ENCODE data around the gene EFCAB5. TPM values are rescaled to one million over a fixed set of nuclear protein-coding genes. Genes with fewer than 3 reads are reported as not detected.

The EFCAB5 gene
- total and polyA plus RNA-seq, 2 of the 13 experiments (the other 11 are each of a cell fraction or from before 2014, with no cell fraction given), result 0.15 TPM; not detected in 1

GRCh38 chr17:30095507-30096244, 154.2 kb downstream of the EFCAB5 start:
- peak; percentile 91 for FAIRE-seq
- in situ Hi-C loops (cut with HindIII; ENCODE audit: extremely low pct_ligation_motif_present, low pct_unique_long_range_greater_than_20kb), result loop anchor here (5.0 kb wide), 1 partner anchor 68 kb away; no protein-coding TSS in a partner anchor
- POLR2A ChIA-PET, result interaction anchor here (1.3 kb wide), 1 partner anchor 14 kb away, joined by 3 read pairs; no protein-coding TSS in a partner anchor

More at GRCh38 chr17:30095507-30096244, 154.2 kb downstream of the EFCAB5 start:
- Histone ChIP-seq H3K27ac (ENCODE audit: extremely low read length, insufficient read depth, low read length) (no peak overlapping the region), H3K9me3 (ENCODE audit: low read length) (no peaks in the 10 kb centered on the region), H2AFZ (ENCODE audit: low read length) (no peak overlapping the region), H3K4me1 (ENCODE audit: insufficient read depth, low read length) (peaks cover 10% of the 10 kb centered on the region), H4K20me1 (ENCODE audit: insufficient read depth, low read length) (no peaks in the 10 kb centered on the region), H3K4me2 (ENCODE audit: low read depth, low read length) (no peak overlapping the region), H3K27me3 (ENCODE audit: control insufficient read depth in 1 of 2, insufficient read depth in 2 of 2, low read length in 2 of 2) (peaks cover 0 to 11% of the 10 kb centered on the region in 2 experiments; a peak in 1 of 5 replicates), H3K9ac (ENCODE audit: insufficient read depth, low read depth, low read length) (no peak overlapping the region), H3K36me3 (replicated peaks in 1 of 2; ENCODE audit: control insufficient read depth in 1 of 2, insufficient read depth in 2 of 2, low read length in 2 of 2) (no peaks in the 10 kb centered on the region), H3K79me2 (ENCODE audit: insufficient read depth, low read length) (no peaks in the 10 kb centered on the region), H3K4me3 (replicated peaks in 1 of 3; ENCODE audit: insufficient read depth in 1 of 3, low read depth in 2 of 3, low read length in 3 of 3) (no peak overlapping the region)
- DNase-seq (ENCODE audit: low spot score) (peak; percentile 64), ATAC-seq (peak; percentile 77)
- TF ChIP-seq, protein P1, sequence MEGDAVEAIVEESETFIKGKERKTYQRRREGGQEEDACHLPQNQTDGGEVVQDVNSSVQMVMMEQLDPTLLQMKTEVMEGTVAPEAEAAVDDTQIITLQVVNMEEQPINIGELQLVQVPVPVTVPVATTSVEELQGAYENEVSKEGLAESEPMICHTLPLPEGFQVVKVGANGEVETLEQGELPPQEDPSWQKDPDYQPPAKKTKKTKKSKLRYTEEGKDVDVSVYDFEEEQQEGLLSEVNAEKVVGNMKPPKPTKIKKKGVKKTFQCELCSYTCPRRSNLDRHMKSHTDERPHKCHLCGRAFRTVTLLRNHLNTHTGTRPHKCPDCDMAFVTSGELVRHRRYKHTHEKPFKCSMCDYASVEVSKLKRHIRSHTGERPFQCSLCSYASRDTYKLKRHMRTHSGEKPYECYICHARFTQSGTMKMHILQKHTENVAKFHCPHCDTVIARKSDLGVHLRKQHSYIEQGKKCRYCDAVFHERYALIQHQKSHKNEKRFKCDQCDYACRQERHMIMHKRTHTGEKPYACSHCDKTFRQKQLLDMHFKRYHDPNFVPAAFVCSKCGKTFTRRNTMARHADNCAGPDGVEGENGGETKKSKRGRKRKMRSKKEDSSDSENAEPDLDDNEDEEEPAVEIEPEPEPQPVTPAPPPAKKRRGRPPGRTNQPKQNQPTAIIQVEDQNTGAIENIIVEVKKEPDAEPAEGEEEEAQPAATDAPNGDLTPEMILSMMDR (CRISPR knock-in tag; IDR thresholded peaks at IDR 0.05), result peak; percentile 55
- TF ChIP-seq ZMYM4 (CRISPR knock-in tag; IDR thresholded peaks at IDR 0.05), result no peak
- TF ChIP-seq TEAD3 (CRISPR knock-in tag; optimal IDR thresholded peaks at IDR 0.05; ENCODE audit: borderline replicate concordance), result peak; percentile 14
- 0 out of 2 replicates have a peak, but pooled peaks have one; percentile 15 for TF ChIP-seq FOSL2 (CRISPR knock-in tag; IDR thresholded peaks at IDR 0.05)
- WGBS (ENCODE audit: low lambda C conversion rate), result 27% methylated on average over 4 of the region's 4 CpGs
- CTCF ChIA-PET (ENCODE audit: low intra/inter-chr PET ratio, low total read pairs), result interaction anchor here (0.9 kb wide), 1 partner anchor 69 kb away, joined by 5 read pairs; no protein-coding TSS in a partner anchor
- BruUV-seq (replicated peaks), result no TSS peak
- intact Hi-C loops (cut with micrococcal nuclease; ENCODE audit: unreplicated experiment), result loop anchor here (10.0 kb wide), 2 partner anchors 161 to 291 kb away; partner anchors contain the start of gene SSH2
